Tibial artery (tissue), 4 donors: ENCODE data around the gene INAFM1.
"Not testable (repeated sequence)": the region's sequence is repeated elsewhere in the genome, so short reads cannot be mapped to it uniquely, and the experiment has no call there.

Experiments used
- DNase-seq, 2 donors: peaks; one replicate each; pipeline ENCODE4 v3.0.0-alpha.2; 2019
- H3K27ac ChIP-seq, 2 donors: fragments of 200-600 bp; sonication (generic) in 1 of 2; 1 replicate in 1 of 2; 2 replicates in 1 of 2; pipeline ENCODE4 v1.5.1; 2018 to 2019; ENCODE audit warnings: mild to moderate bottlenecking in 1 of 2
- H3K27me3 ChIP-seq, 2 donors: fragments of 200-600 bp; sonication (generic) in 1 of 2; one replicate each; pipeline versions ENCODE4 v1.5.1 to v1.6.0; 2016 to 2019
- H3K36me3 ChIP-seq, 3 donors: fragments of 200-600 bp; sonication (generic) in 2 of 3; one replicate each; pipeline ENCODE4 v1.5.1; 2016 to 2019; ENCODE audit warnings: mild to moderate bottlenecking in 2 of 3
- H3K4me1 ChIP-seq, 4 donors: fragments of 200-600 bp; sonication (generic) in 2 of 4; 1 replicate in 3 of 4; 2 replicates in 1 of 4; pipeline ENCODE4 v1.5.1; 2016 to 2019
- H3K4me3 ChIP-seq, 2 donors: fragments of 200-600 bp; sonication (generic) in 1 of 2; 1 replicate in 1 of 2; 2 replicates in 1 of 2; pipeline ENCODE4 v1.5.1; 2018 to 2019; ENCODE audit warnings: mild to moderate bottlenecking in 2 of 2
- H3K9me3 ChIP-seq, 3 donors: fragments of 200-600 bp; sonication (generic) in 1 of 3; one replicate each; pipeline ENCODE4 v1.5.1; 2016 to 2019
- CTCF ChIP-seq, 2 experiments: fragments of 200-600 bp in 1 of 2; fragments of 450-650 bp in 1 of 2; IDR thresholded peaks; one replicate each; pipeline ENCODE4 v1.5.1; 2017 to 2019; ENCODE audit warnings: antibody characterized with exemption in 2 of 2, mild to moderate bottlenecking in 1 of 2, moderate library complexity in 1 of 2
- intact Hi-C: fragments of 100-400 bp; cut with DNase I; formaldehyde crosslinking; loops from one replicate; pipeline ENCODE4 v1.15.0; 2023; ENCODE audit warnings: low total_unique reads

The INAFM1 gene

GRCh38 chr19:47296036-47296435, 21.4 kb downstream of the INAFM1 start:
- intact Hi-C loops = loop anchor here (1.0 kb wide), 1 partner anchor 95 kb away; no protein-coding TSS in a partner anchor
- no peaks in the 10 kb centered on the region for H3K9me3 ChIP-seq
- no peaks in the 10 kb centered on the region for H3K27me3 ChIP-seq
- no peaks in the 10 kb centered on the region for H3K4me1 ChIP-seq
- H3K27ac ChIP-seq = no peak overlapping the region
- DNase-seq = peak in 1 of 2 donors; percentile 81
- peaks cover 3 to 10% (median 7%) of the 10 kb centered on the region in 3 donors for H3K36me3 ChIP-seq
- TF ChIP-seq CTCF (IDR thresholded peaks at IDR 0.05) = peak; percentile 74 to 80
- H3K4me3 ChIP-seq = no peak overlapping the region

- not testable (repeated sequence) for H3K4me3 ChIP-seq, DNase-seq, H3K9me3 ChIP-seq, H3K27ac ChIP-seq, H3K36me3 ChIP-seq, H3K27me3 ChIP-seq
- peaks cover 0 to 11% (median 3%) of the 10 kb centered on the region in 4 donors for H3K4me1 ChIP-seq
- intact Hi-C loops = loop anchor here (10.0 kb wide), 1 partner anchor 204 kb away; no protein-coding TSS in a partner anchor
Observed at GRCh38 chr19:47300867-47301266, 26.2 kb downstream of the INAFM1 start.

GRCh38 chr19:47302249-47302648, 27.6 kb downstream of the INAFM1 start:
- Histone ChIP-seq H3K27me3 (no peaks in the 10 kb centered on the region), H3K4me3 (no peak overlapping the region), H3K27ac (no peak overlapping the region), H3K36me3 (no peaks in the 10 kb centered on the region), H3K4me1 (peaks cover 0 to 18% (median 3%) of the 10 kb centered on the region in 4 donors), H3K9me3 (no peaks in the 10 kb centered on the region)
- no peak for DNase-seq
- intact Hi-C loops = loop anchor here (10.0 kb wide), 1 partner anchor 203 kb away; no protein-coding TSS in a partner anchor
- TF ChIP-seq CTCF (IDR thresholded peaks at IDR 0.05) = no peak

GRCh38 chr19:47303966-47304365, 29.3 kb downstream of the INAFM1 start:
- no peak for DNase-seq
- Histone ChIP-seq H3K27me3 (no peaks in the 10 kb centered on the region), H3K27ac (no peak overlapping the region), H3K4me1 (peaks cover 0 to 27% (median 9%) of the 10 kb centered on the region in 4 donors), H3K36me3 (no peaks in the 10 kb centered on the region), H3K9me3 (no peaks in the 10 kb centered on the region), H3K4me3 (no peak overlapping the region)
- TF ChIP-seq CTCF (IDR thresholded peaks at IDR 0.05) = no peak
- intact Hi-C loops = loop anchor here (10.0 kb wide), 1 partner anchor 201 kb away; no protein-coding TSS in a partner anchor

- DNase-seq = peak; percentile 71 to 90
Observed at GRCh38 chr19:47305309-47305751, 30.6 kb downstream of the INAFM1 start.

More at GRCh38 chr19:47305309-47305751, 30.6 kb downstream of the INAFM1 start:
- Histone ChIP-seq H3K9me3 (no peaks in the 10 kb centered on the region), H3K4me1 (peaks cover 0 to 38% (median 12%) of the 10 kb centered on the region in 4 donors), H3K27me3 (no peaks in the 10 kb centered on the region), H3K27ac (peak overlapping the region in 1 of 2 donors; percentile 16), H3K4me3 (no peak overlapping the region), H3K36me3 (no peaks in the 10 kb centered on the region)
- intact Hi-C loops = loop anchor here (10.0 kb wide), 1 partner anchor 199 kb away; no protein-coding TSS in a partner anchor
- peak; percentile 81 to 92 for TF ChIP-seq CTCF (IDR thresholded peaks at IDR 0.05)
